SH-SY5Y (cell line): ENCODE data around the gene ARPC2.

Experiments used
- GATA2 ChIP-seq: IDR thresholded peaks from 2 replicates; pipeline ENCODE4 v1.6.1; 2011; ENCODE audit warnings: mild to moderate bottlenecking, low read depth, low read length
- GATA3 ChIP-seq: IDR thresholded peaks from 2 replicates; pipeline ENCODE4 v1.6.1; 2011; ENCODE audit warnings: low read depth, mild to moderate bottlenecking, low read length, moderate library complexity

The ARPC2 gene

DNA sequence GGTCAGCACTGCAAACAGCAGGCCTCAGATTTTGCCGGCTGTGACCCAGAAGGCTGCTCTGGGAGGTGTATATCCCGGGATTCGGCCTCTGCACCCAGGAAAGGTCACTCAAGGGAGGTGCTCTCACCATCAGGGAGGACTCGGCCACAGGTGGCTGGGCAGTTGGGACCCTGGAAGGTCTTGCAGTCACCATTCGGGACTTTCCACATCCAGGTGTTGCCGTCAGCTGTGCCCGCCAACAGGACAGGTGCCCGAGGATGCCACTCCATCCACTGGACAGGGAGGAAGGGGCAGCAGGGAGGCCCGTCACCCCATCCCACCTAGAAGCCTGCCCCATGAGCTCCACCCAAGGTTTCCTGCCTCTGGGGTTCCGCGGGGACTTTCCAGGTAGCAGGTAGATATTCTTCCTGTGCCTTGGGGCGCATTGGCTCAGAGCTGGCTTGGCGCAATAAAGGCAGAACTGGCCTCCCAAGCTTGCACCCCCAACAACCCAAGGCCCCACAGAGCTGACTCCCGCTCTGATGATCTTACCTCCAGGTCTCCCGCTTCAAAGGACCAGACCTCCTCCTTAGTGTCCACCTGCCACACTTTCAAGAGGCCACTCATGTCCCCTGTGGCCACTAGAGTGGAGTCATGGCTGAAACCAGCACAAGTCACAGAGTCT lies 49.5 kb downstream of the ARPC2 start:
- TF ChIP-seq GATA3 (no peak), GATA2 (no peak)

DNA sequence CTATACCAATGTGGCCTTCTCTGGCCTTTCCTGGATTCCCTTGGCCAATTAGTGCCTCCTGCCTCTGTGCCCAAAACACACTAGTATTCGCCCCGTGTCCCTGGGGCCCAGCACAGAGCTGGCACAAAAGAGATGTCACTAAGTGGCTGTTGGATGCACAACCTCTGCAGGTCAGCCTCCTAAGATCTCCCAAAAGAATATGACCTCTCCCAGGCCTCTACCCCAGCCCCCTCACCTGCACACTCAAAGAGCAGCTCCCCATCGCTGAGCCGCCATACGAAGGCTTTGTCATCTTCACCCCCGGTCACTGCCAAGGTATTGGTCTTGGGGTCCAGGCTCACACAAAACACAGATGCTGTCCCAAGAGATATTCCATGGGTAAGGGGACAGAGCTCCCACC lies 50.3 kb downstream of the ARPC2 start:
- TF ChIP-seq GATA2 (no peak), GATA3 (no peak)

DNA sequence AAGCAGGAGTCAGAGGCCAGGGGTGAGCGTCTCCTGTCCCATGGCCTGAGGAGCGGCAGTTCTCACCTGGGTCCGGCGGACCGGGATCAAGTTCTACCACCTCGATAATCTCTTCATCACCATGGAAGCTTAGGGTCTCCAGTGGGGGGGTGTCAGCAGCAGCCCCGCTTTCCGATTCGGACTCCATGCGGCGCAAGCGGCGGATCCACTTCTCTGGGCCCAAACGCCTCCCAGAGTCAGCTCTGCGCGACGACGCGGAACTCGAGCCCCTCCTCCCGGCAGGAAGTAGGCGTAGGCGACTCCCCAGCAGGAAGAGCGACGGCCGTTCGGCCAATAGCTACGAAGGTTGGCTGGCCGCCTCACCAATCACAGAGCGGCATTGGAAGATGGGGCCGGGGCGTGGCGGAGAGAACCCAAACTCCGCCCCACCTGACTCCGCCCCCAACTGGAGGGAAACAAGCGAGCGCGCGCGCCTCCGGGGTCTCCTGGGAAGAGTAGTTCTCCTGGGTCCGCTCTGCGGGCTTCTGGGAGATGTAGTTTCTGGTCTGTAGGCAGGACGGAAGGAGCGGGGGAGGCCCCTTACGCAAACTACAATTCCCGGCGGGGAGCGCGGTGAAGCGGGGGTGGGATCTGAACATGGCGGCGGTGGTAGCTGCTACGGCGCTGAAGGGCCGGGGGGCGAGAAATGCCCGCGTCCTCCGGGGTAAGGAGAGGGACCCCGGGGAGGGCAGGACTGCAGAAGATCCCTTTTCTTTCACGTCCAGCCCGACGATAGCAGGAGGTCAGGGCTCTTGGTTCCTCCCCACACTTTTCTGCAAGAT lies 53.1 kb downstream of the ARPC2 start, which contains the start of the genes AAMP and PNKD:
AAMP (minus strand) TSS at position 238 of the 821 bp plus-strand sequence; CDS start at position 187, 51 bp downstream.
PNKD (plus strand) TSS at position 620 of the 821 bp plus-strand sequence; CDS start at position 637, 17 bp downstream.
- TF ChIP-seq GATA2 (no peak), GATA3 (no peak)

DNA sequence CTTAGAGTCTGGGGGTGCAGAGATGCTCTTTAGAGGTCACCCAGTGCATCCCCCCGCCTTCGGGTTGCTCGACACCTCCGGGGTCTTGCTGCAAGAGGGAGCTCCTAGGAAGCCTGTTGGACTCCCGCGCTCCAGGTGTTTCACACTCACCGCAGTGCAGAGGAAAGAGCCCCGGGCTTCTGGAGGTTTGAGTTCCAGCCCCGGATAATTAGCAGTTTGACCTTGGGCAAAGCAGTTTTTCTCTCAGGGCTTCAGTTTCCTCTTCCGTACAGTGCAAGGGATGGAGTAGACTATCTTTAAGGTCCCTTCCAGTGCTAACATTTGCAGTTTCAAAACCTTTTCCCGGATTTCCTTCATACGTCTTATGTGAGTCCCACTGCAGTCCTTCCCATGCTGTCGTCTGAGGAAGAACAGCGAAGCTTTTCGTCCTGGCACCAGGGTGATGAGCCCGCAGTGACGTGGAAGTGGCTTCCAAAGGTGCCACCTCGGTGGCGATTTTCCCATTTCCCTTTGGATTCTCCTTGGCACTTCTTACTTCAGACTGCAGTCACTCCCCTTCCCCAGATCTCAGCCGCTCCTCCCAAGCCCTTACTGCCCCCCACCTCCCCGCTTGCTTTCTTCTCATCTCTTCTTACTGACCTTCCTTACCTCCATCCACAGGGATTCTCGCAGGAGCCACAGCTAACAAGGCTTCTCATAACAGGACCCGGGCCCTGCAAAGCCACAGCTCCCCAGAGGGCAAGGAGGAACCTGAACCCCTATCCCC lies 53.9 kb downstream of the ARPC2 start:
- TF ChIP-seq GATA3 (no peak), GATA2 (no peak)

DNA sequence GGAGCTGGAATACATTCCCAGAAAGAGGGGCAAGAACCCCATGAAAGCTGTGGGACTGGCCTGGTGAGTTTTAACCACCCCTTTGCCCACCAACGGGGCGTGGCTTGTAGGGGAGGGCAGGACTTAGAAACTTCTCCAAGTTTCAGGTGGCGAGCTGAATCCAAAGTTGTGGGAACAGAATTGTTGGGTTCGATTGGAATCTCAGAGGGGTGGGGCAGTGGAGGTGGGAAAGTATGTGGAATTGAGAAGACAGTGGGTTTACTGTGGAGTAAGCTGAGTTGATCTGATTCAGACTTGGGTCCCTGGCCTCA lies 54.5 kb downstream of the ARPC2 start:
- no peak for TF ChIP-seq GATA2
- no peak for TF ChIP-seq GATA3

DNA sequence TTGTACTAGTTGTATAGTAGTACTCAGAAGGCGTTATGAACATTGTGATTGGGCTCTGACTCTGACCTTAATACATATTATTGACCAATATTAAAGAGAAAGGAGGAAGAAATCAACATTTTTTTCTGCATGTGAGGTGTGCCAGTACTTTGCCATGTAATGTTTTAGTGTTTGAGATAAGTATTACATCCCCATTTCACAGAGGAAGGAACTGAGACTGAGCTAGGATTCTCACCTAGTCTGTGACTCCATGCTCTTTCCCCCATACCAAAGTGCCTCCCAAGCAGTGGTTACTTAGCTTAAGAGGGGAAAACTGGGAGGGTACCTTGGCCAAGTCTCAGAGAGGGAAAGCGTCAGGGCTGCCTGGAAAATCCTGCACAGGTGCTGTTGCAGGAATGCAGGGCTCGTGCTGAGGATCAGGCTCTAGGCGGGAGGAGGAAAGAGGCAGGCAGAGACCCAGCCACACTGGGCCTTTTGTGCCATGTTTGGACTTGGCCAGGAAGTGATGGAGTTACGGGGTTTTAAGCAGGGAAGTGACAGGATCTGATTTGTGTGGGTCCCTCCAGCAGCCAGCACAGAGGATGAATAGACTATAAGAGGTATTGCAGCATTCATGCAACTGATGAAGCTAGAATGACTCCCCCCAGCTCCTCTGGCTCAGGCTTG lies 55.0 kb downstream of the ARPC2 start:
- TF ChIP-seq GATA3 (no peak), GATA2 (no peak)

DNA sequence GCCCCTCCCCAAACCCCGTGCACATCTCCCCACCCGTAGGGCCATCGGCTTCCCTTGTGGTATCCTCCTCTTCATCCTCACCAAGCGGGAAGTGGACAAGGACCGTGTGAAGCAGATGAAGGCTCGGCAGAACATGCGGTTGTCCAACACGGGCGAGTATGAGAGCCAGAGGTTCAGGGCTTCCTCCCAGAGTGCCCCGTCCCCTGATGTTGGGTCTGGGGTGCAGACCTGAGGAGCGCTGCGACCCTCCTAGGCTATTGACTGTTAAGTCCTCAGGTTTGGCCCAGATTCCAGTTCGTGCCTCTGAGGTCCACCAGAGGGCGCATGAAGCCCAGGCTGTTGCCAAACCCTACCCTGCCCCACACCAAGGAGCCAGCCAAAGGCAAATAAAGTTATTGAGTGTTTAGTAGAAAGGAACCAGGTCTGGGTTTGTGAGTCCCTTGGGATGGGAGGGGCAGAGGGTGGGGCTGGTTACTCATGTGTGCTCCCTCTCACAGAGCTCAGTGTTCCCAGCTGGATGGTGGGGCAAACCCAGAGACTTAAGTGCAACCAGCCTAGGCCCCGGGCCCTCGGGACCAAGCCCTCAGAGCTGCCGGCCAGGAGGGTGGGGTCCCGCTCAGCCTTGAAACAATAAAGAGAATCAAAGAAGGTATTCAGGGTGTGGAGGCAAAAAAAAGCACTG lies 55.7 kb downstream of the ARPC2 start:
- TF ChIP-seq GATA2, result no peak
- no peak for TF ChIP-seq GATA3

DNA sequence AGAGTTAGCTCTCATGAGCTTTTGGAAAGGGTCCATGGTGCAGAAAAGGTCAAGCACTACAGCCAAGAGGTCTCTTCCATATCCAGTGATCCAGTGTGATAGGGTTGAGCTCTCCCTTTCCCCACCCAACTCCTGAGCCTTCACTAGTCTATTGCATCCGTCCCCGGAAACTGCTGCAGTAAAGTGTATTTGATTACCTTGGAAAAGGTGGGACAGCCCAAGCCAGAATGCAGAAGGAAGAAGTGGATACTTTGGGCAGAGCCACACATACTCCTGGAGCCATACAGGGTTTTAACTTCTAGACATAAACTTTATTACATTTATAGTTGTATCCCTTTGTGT lies 56.9 kb downstream of the ARPC2 start:
- TF ChIP-seq GATA2, result no peak
- no peak for TF ChIP-seq GATA3

DNA sequence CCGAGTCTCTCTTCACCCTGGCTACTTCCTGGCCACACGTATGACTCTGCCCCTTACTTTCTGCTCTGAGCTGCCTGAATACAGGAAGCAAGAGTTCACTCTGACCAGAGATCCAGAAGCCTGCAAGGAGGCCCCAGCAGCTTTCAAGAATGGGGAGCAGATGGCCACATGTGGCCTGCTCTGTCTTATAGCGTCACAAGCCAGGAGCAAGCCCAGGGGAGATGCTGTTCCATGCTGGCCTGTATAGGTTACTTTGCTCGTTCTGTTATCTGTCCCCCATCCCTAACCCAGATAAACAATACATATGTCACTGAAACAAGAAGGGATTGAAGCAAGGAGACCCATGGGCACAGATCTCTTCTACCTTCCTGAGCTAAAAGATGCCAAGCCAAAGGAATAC lies 57.6 kb downstream of the ARPC2 start:
- TF ChIP-seq GATA2 (no peak), GATA3 (no peak)

DNA sequence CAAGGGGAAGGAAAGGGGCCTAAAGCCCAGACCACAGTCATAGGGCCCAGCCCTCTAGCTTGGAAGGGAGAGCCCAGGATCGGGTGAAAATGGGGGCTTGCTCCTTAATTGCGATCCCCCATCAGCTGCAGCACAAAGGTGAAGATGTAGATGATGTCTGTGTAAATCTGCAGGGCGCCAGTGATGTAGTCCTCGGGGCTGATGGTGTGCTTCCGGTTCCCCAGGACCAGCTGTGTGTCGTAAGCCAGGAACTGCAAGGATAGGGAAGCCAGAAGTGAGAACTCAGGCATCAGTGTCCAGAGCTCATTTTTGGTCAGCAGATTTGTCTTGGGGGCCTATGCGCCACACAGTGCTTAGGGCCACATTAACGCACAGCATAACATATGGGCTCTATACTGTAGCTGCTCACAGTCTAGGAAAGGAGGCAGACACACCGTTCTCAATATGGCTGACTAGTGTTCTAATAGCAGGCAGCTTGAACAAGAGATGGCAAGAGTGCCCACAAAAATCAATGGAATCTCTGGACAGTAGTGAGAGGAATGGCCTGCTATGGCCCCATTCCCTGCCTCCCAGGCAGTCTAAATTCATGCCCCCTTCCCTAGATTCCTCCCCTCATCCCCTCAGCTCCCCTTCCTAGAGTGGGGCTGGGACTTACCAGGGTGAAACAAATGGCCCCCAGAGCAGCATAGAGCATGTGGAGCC lies 58.5 kb downstream of the ARPC2 start:
- no peak for TF ChIP-seq GATA2
- no peak for TF ChIP-seq GATA3

DNA sequence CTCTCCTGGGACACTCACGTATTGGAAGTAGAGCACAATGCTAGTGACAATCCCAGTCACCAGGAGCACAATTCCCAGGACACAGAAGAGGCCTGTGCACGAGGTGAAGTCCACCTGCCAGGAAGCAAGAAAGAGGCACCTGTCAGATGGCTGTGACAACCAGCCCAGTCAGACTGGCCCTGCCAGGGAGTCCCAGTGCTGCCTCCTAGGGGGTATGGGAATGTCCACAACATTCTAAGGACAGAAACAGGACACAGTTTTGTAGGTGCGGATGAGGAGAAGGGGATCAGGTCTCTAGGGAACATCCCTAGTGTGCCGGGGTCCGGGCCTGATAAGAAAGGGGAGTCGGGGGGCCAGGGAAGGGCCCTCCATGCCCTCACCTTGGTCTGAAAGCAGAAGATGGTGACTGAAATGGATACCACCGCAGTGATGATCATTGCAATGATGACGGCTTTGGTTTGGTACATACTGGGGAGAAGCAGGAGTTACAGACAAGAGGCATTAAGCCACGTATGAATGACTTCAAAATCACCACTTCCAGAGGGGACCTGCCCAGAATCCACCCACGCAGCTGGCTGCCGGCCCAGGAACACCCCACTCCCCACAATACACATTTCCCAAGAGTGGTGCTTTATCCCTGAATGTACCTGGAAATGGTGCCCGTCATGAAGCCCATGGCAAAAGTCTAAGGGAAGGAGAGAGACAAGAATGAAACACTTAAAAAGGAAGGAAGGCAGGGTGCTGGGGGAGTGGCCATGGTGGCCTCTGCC lies 60.2 kb downstream of the ARPC2 start:
- TF ChIP-seq GATA3 (no peak), GATA2 (no peak)

DNA sequence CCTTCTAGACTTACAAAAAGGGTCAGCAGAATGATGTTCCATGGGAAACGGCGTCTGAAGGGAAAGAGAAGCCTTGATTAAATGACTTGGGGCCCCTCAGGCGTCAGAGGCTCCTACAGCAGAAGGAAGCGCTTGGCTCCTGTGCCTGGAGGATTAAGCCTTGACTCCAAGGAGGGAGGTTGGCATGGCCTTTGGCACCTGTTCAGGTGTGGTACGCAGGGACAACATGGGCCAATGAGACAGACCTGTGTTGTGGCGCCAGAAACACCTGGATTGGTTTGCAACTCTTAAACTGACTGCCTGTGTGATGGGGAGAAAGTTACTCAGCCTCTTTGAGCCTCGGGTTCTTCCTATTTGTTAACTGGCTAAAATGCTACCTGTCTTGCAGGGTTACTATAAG lies 60.9 kb downstream of the ARPC2 start:
- no peak for TF ChIP-seq GATA3
- TF ChIP-seq GATA2, result no peak
